Brain microvascular endothelial cell (primary cell): Measurements from ENCODE around the gene SOX2.

Experiments
- DNase-seq: peaks from one replicate; pipeline ENCODE4 v3.0.0-alpha.2; 2020
- H3K27ac ChIP-seq: fragments of 250-450 bp; sonication (Bioruptor Pico); 2 replicates; pipeline ENCODE4 v1.5.1; 2020; ENCODE audit warnings: mild to moderate bottlenecking, moderate library complexity
- H3K27me3 ChIP-seq: fragments of 250-450 bp; sonication (Bioruptor Pico); replicated peaks from 2 replicates; pipeline ENCODE4 v1.5.1; 2020; ENCODE audit warnings: mild to moderate bottlenecking
- H3K36me3 ChIP-seq: fragments of 250-450 bp; sonication (Bioruptor Pico); replicated peaks from 2 replicates; pipeline ENCODE4 v1.5.1; 2020; ENCODE audit warnings: mild to moderate bottlenecking
- H3K4me3 ChIP-seq: 2 replicates; pipeline ENCODE4 v1.5.1; 2011; ENCODE audit warnings: low read depth, mild to moderate bottlenecking, control low read depth, low read length, moderate library complexity
- CTCF ChIP-seq: IDR thresholded peaks from 2 replicates; pipeline ENCODE4 v1.5.1; 2011; ENCODE audit warnings: low read depth, mild to moderate bottlenecking, moderate library complexity, low read length, control low read depth, inconsistent platforms; ENCODE audit errors: missing control alignments
- in situ Hi-C: cut with HindIII; loops from 2 replicates; pipeline ENCODE4 v1.10.0; 2017; ENCODE audit warnings: low sequenced_read_pairs, low pct_ligation_motif_present

Gene SOX2

GRCh38 chr3:181719991-181720680 lies 8.4 kb downstream of the SOX2 start:
- Histone ChIP-seq H3K36me3 (no peaks in the 10 kb centered on the region), H3K27ac (no peak overlapping the region), H3K27me3 (peaks cover 73% of the 10 kb centered on the region), H3K4me3 (no peak overlapping the region)
- in situ Hi-C loops: loop anchor here (25.0 kb wide), 1 partner anchor 542 kb away; no protein-coding TSS in a partner anchor
- TF ChIP-seq CTCF: no peak
- no peak for DNase-seq

- in situ Hi-C loops: loop anchor here (25.0 kb wide), 1 partner anchor 541 kb away; no protein-coding TSS in a partner anchor
- TF ChIP-seq CTCF: no peak
- Histone ChIP-seq H3K4me3 (no peak overlapping the region), H3K36me3 (no peaks in the 10 kb centered on the region), H3K27ac (no peak overlapping the region), H3K27me3 (peaks cover 71% of the 10 kb centered on the region)
- no peak for DNase-seq
These were observed 9.5 kb downstream of the SOX2 start for GRCh38 chr3:181721046-181721875.

GRCh38 chr3:181722156-181722555 lies 10.4 kb downstream of the SOX2 start:
- Histone ChIP-seq H3K4me3 (no peak overlapping the region), H3K27ac (no peak overlapping the region), H3K36me3 (no peaks in the 10 kb centered on the region), H3K27me3 (peaks cover 76% of the 10 kb centered on the region)
- no peak for DNase-seq
- in situ Hi-C loops: loop anchor here (25.0 kb wide), 1 partner anchor 540 kb away; no protein-coding TSS in a partner anchor
- TF ChIP-seq CTCF: no peak

GRCh38 chr3:181722766-181723425 lies 11.2 kb downstream of the SOX2 start:
- no peak for DNase-seq
- no peaks in the 10 kb centered on the region for H3K36me3 ChIP-seq
- H3K27me3 ChIP-seq: peaks cover 78% of the 10 kb centered on the region
- no peak overlapping the region for H3K4me3 ChIP-seq
- TF ChIP-seq CTCF: no peak
- in situ Hi-C loops: loop anchor here (25.0 kb wide), 1 partner anchor 539 kb away; no protein-coding TSS in a partner anchor
- no peak overlapping the region for H3K27ac ChIP-seq

- in situ Hi-C loops: loop anchor here (25.0 kb wide), 1 partner anchor 539 kb away; no protein-coding TSS in a partner anchor
These were observed 12.0 kb downstream of the SOX2 start for GRCh38 chr3:181723625-181724191.

More at GRCh38 chr3:181723625-181724191, 12.0 kb downstream of the SOX2 start:
- H3K4me3 ChIP-seq: no peak overlapping the region
- TF ChIP-seq CTCF: no peak
- H3K36me3 ChIP-seq: no peaks in the 10 kb centered on the region
- no peak overlapping the region for H3K27ac ChIP-seq
- H3K27me3 ChIP-seq: peaks cover 76% of the 10 kb centered on the region
- no peak for DNase-seq
